ENCODE measurements around the gene ROBO4. TPM values are rescaled to one million over a fixed set of nuclear protein-coding genes. Genes with fewer than 3 reads are reported as not detected.
A peak's percentile ranks its signal among the peaks of the same experiment; 100 is the strongest.

Gene ROBO4
- total RNA-seq, 2 experiments from 2014 or later, result not detected

- CTCF ChIA-PET, result interaction anchor here (0.8 to 4.3 kb wide), 36 partner anchors 9 to 586 kb away, joined by 3 to 55 read pairs (median 4); partner anchors contain the start of genes CCDC15, ESAM, HEPACAM and MSANTD2
- H3K27ac Mint-ChIP-seq, result no peak overlapping the region
- ATAC-seq (peak; percentile 69), DNase-seq (peak; percentile 19)
- intact Hi-C loops (cut with micrococcal nuclease), result loop anchor here (1.0 to 5.0 kb wide), 4 partner anchors 29 to 168 kb away; partner anchors contain the start of gene ESAM
- POLR2A ChIA-PET, result interaction anchor here (0.6 to 1.4 kb wide), 4 partner anchors 22 to 194 kb away, joined by 3 to 5 read pairs (median 4); partner anchors contain the start of gene ROBO3
- H3K27me3 Mint-ChIP-seq, result peaks cover 49% of the 10 kb centered on the region
- TF ChIP-seq CTCF (IDR thresholded peaks at IDR 0.05), result peak; percentile 32
- H3K4me3 Mint-ChIP-seq, result no peak overlapping the region
- no peaks in the 10 kb centered on the region for H3K36me3 Mint-ChIP-seq (ENCODE audit: low read depth)
- no peaks in the 10 kb centered on the region for H3K9me3 Mint-ChIP-seq
- H3K4me1 Mint-ChIP-seq (ENCODE audit: low read depth), result peaks cover 15% of the 10 kb centered on the region
These were observed 60.2 kb downstream of the ROBO4 start for GRCh38 chr11:124837491-124837856.

DNA sequence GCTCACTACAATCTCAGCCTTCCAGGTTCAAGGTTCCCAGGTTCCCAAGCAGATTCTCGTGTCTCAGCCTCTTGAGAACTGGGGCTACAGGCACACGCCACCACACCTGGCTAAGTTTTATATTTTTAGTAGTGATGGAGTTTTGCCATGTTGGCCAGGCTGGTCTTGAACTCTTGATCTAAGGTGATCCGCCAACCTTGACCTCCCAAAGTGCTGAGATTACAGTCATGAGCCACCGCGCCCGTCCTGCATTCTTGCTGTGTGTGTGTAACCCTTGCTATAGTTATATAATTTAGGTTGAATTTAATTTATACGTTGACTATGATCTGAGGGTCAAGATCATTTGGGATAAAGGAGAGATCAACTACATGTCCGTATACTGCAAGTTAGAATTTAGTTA, 61.7 kb downstream of the ROBO4 start:
- intact Hi-C loops (cut with micrococcal nuclease), result loop anchor here (2.0 to 5.0 kb wide), 2 partner anchors 31 to 74 kb away; partner anchors contain the start of gene ESAM

GRCh38 chr11:124834526-124835180, 63.0 kb downstream of the ROBO4 start:
- no peak for TF ChIP-seq CTCF (IDR thresholded peaks at IDR 0.05)
- Mint-ChIP-seq H3K36me3 (ENCODE audit: low read depth) (no peaks in the 10 kb centered on the region), H3K4me1 (ENCODE audit: low read depth) (peaks cover 10% of the 10 kb centered on the region), H3K4me3 (no peak overlapping the region), H3K27me3 (peaks cover 26% of the 10 kb centered on the region), H3K9me3 (no peaks in the 10 kb centered on the region), H3K27ac (no peak overlapping the region)
- DNase-seq, result no peak
- CTCF ChIA-PET, result interaction anchor here (0.6 to 4.9 kb wide), 4 partner anchors 32 to 1258 kb away, joined by 3 to 62 read pairs (median 8); no protein-coding TSS in a partner anchor
- ATAC-seq, result no peak
- POLR2A ChIA-PET, result no interaction called here
- intact Hi-C loops (cut with micrococcal nuclease), result loop anchor here (5.0 kb wide), 1 partner anchor 72 kb away; the partner anchor contains the start of gene ESAM

More for the DNA sequence above, 61.7 kb downstream of the ROBO4 start:
- Mint-ChIP-seq H3K36me3 (ENCODE audit: low read depth) (no peaks in the 10 kb centered on the region), H3K4me3 (peak overlapping the region; percentile 56), H3K4me1 (ENCODE audit: low read depth) (peaks cover 15% of the 10 kb centered on the region), H3K27ac (peak overlapping the region; percentile 78), H3K27me3 (peaks cover 37% of the 10 kb centered on the region), H3K9me3 (no peaks in the 10 kb centered on the region)
- no peak for TF ChIP-seq CTCF (IDR thresholded peaks at IDR 0.05)
- DNase-seq (no peak), ATAC-seq (no peak)
- ChIA-PET POLR2A (interaction anchor here (1.1 kb wide), 1 partner anchor 235 kb away, joined by 3 read pairs; no protein-coding TSS in a partner anchor), CTCF (interaction anchor here (0.8 to 4.9 kb wide), 23 partner anchors 9 to 588 kb away, joined by 3 to 62 read pairs (median 6); partner anchors contain the start of genes ESAM, HEPACAM, MSANTD2 and NRGN)

Other genes with a start within 250 kb of the ROBO4 start
- gene SIAE, start 224.1 kb downstream of the ROBO4 start, total RNA-seq, result 1 to 10 TPM; 5.0 to 6.2 TPM
- 1 to 10 TPM; 3.1 to 3.6 TPM for gene SPA17, start 224.0 kb downstream of the ROBO4 start, total RNA-seq
- gene NRGN, start 157.9 kb downstream of the ROBO4 start, total RNA-seq, result 1 to 10 TPM; 5.7 to 6.4 TPM
- gene VSIG2, start 145.6 kb downstream of the ROBO4 start, total RNA-seq, result under 1 TPM in 1 of 2 experiments, not detected in 1; 0.32 TPM
- gene ESAM, start 135.6 kb downstream of the ROBO4 start, total RNA-seq, result under 1 TPM; 0.60 to 0.65 TPM
- gene MSANTD2, start 97.5 kb downstream of the ROBO4 start, total RNA-seq, result 1 to 10 TPM; 5.8 to 7.3 TPM
- gene ROBO3, start 32.4 kb downstream of the ROBO4 start, total RNA-seq, result 10 to 100 TPM; 17.6 to 18.4 TPM
- not detected for gene HEPN1, start 21.4 kb upstream of the ROBO4 start, total RNA-seq
- gene HEPACAM, start 38.2 kb upstream of the ROBO4 start, total RNA-seq, result under 1 TPM in 1 of 2 experiments, not detected in 1; 0.11 TPM
- 1 to 10 TPM; 4.2 to 4.8 TPM for gene CCDC15, start 56.3 kb upstream of the ROBO4 start, total RNA-seq
- under 1 TPM; 0.70 to 0.74 TPM for gene SLC37A2, start 165.4 kb upstream of the ROBO4 start, total RNA-seq
- 10 to 100 TPM; 12.7 to 13.3 TPM for gene TMEM218, start 213.8 kb upstream of the ROBO4 start, total RNA-seq

All from activated CD8-positive, alpha-beta T cell treated with anti-CD3 and anti-CD28 coated beads for 36 hours (primary cell).